Mesenchymal stem cell (in vitro differentiated cells and primary cell): ENCODE results near the gene MPPE1.

ENCODE experiments used
- DNase-seq: peaks from one replicate; pipeline ENCODE4 v3.0.0-alpha.2; 2013
- H2AFZ ChIP-seq: one replicate; pipeline ENCODE4 v1.6.1; 2013; ENCODE audit warnings: low read depth, mild to moderate bottlenecking, control low read depth, inconsistent platforms, low read length, moderate library complexity
- H2AK5ac ChIP-seq: 2 replicates; pipeline ENCODE4 v1.6.1; 2013; ENCODE audit warnings: low read length, moderate library complexity, mild to moderate bottlenecking, inconsistent platforms; ENCODE audit not compliant: severe bottlenecking
- H2BK120ac ChIP-seq: one replicate; pipeline ENCODE4 v1.6.1; 2013; ENCODE audit warnings: low read depth, mild to moderate bottlenecking, inconsistent platforms, low read length, moderate library complexity
- H2BK12ac ChIP-seq, 2 experiments: one replicate each; pipeline ENCODE4 v1.6.1; 2013; ENCODE audit warnings: inconsistent platforms in 2 of 2, low read length in 2 of 2, mild to moderate bottlenecking in 2 of 2, moderate library complexity in 2 of 2, control low read depth in 1 of 2
- H2BK15ac ChIP-seq: one replicate; pipeline ENCODE4 v1.6.1; 2013; ENCODE audit warnings: mild to moderate bottlenecking, low read depth, inconsistent platforms; ENCODE audit not compliant: poor library complexity, severe bottlenecking
- H2BK5ac ChIP-seq: 2 replicates; pipeline ENCODE4 v1.6.1; 2013; ENCODE audit warnings: low read depth, mild to moderate bottlenecking, low read length, control low read depth, inconsistent platforms; ENCODE audit not compliant: poor library complexity, severe bottlenecking
- H3K14ac ChIP-seq, 2 experiments: one replicate each; pipeline ENCODE4 v1.6.1; 2013; ENCODE audit warnings: inconsistent platforms in 2 of 2, low read length in 2 of 2, control low read depth in 1 of 2, mild to moderate bottlenecking in 1 of 2, moderate library complexity in 1 of 2
- H3K18ac ChIP-seq, 2 experiments: one replicate each; pipeline ENCODE4 v1.6.1; 2013; ENCODE audit warnings: inconsistent platforms in 2 of 2, low read length in 2 of 2, control low read depth in 1 of 2, low read depth in 1 of 2, mild to moderate bottlenecking in 1 of 2
- H3K23ac ChIP-seq, 2 experiments: one replicate each; pipeline ENCODE4 v1.6.1; 2013; ENCODE audit warnings: inconsistent platforms in 2 of 2, low read length in 2 of 2, mild to moderate bottlenecking in 2 of 2, moderate library complexity in 2 of 2, control low read depth in 1 of 2
- H3K27ac ChIP-seq: 2 replicates; pipeline ENCODE4 v1.5.1; 2013; ENCODE audit warnings: mild to moderate bottlenecking, moderate library complexity, low read length, control low read depth, inconsistent platforms; ENCODE audit not compliant: poor library complexity, severe bottlenecking
- H3K27me3 ChIP-seq, 2 experiments: 2 replicates each; pipeline versions ENCODE4 v1.6.1 to v1.7.0; 2013; ENCODE audit warnings: low read length in 2 of 2, mild to moderate bottlenecking in 2 of 2, moderate library complexity in 2 of 2, control low read depth in 1 of 2, inconsistent platforms in 1 of 2; ENCODE audit not compliant: control insufficient read depth in 1 of 2, insufficient read depth in 1 of 2
- H3K36me3 ChIP-seq, 2 experiments: 2 replicates each; pipeline versions ENCODE4 v1.6.1 to v1.7.0; 2013; ENCODE audit warnings: low read length in 2 of 2, control low read depth in 1 of 2, inconsistent platforms in 1 of 2, low read depth in 1 of 2, mild to moderate bottlenecking in 1 of 2; ENCODE audit not compliant: insufficient read depth in 2 of 2, control insufficient read depth in 1 of 2
- H3K4ac ChIP-seq, 2 experiments: one replicate each; pipeline ENCODE4 v1.6.1; 2013; ENCODE audit warnings: inconsistent platforms in 2 of 2, low read length in 2 of 2, mild to moderate bottlenecking in 2 of 2, moderate library complexity in 2 of 2, control low read depth in 1 of 2, low read depth in 1 of 2
- H3K4me1 ChIP-seq: 2 replicates; pipeline ENCODE4 v1.6.1; 2013; ENCODE audit warnings: low read depth, low read length, control low read depth; ENCODE audit not compliant: control insufficient read depth, insufficient read depth
- H3K4me2 ChIP-seq: 2 replicates; pipeline ENCODE4 v1.6.1; 2013; ENCODE audit warnings: low read length, mild to moderate bottlenecking, inconsistent platforms; ENCODE audit not compliant: poor library complexity, severe bottlenecking
- H3K4me3 ChIP-seq, 2 experiments: 2 replicates each; pipeline versions ENCODE4 v1.5.1 to v1.7.0; 2013; ENCODE audit warnings: low read length in 2 of 2, mild to moderate bottlenecking in 2 of 2, control low read depth in 1 of 2, low read depth in 1 of 2; ENCODE audit not compliant: insufficient read depth in 1 of 2
- H3K79me1 ChIP-seq: replicated peaks from 2 replicates; pipeline ENCODE4 v1.6.1; 2013; ENCODE audit warnings: mild to moderate bottlenecking, control low read depth, low read length, inconsistent platforms; ENCODE audit not compliant: poor library complexity, severe bottlenecking
- H3K9ac ChIP-seq: 2 replicates; pipeline ENCODE4 v1.7.0; 2013; ENCODE audit warnings: mild to moderate bottlenecking, low read length, moderate library complexity
- H3K9me3 ChIP-seq: 2 replicates; pipeline ENCODE4 v1.7.0; 2013; ENCODE audit warnings: mild to moderate bottlenecking, low read length; ENCODE audit not compliant: control insufficient read depth
- H4K8ac ChIP-seq: one replicate; pipeline ENCODE4 v1.6.1; 2013; ENCODE audit warnings: inconsistent platforms, mild to moderate bottlenecking, low read length, moderate library complexity
- H4K91ac ChIP-seq: one replicate; pipeline ENCODE4 v1.6.1; 2013; ENCODE audit warnings: mild to moderate bottlenecking, low read length, inconsistent platforms
- WGBS: methylation state at CpG from one replicate; pipeline ENCODE4 v1.1.7; 2013; ENCODE audit warnings: mixed read lengths; 5-methylcytosine and 5-hydroxymethylcytosine counted together

MPPE1 gene

GRCh38 chr18:11948852-11949523, 40.9 kb upstream of the MPPE1 start:
- Histone ChIP-seq H3K9ac (no peak overlapping the region), H2AK5ac (no peak overlapping the region), H2BK5ac (no peak overlapping the region), H3K27me3 (no peaks in the 10 kb centered on the region), H2BK15ac (no peak overlapping the region), H2AFZ (no peak overlapping the region), H3K27ac (peak overlapping the region; percentile 68), H3K14ac (no peak overlapping the region), H4K8ac (no peak overlapping the region), H2BK12ac (peak overlapping the region in 1 of 2 experiments; percentile 59), H3K36me3 (no peaks in the 10 kb centered on the region), H3K4ac (no peak overlapping the region), H3K9me3 (no peaks in the 10 kb centered on the region), H3K4me2 (no peak overlapping the region), H3K23ac (no peak overlapping the region), H3K4me1 (peaks cover 21% of the 10 kb centered on the region), H3K4me3 (no peak overlapping the region), H3K18ac (no peak overlapping the region), H4K91ac (no peak overlapping the region), H2BK120ac (no peak overlapping the region), H3K79me1 (no peaks in the 10 kb centered on the region)
- DNase-seq, result peak; percentile 51
- WGBS, result 9% methylated on average over 5 of the region's 6 CpGs

- Histone ChIP-seq H3K4ac (peak overlapping the region; percentile 84 to 93), H3K4me3 (peak overlapping the region in 1 of 2 experiments; percentile 72), H2AK5ac (peak overlapping the region; percentile 92), H3K27ac (peak overlapping the region; percentile 83), H3K9me3 (no peaks in the 10 kb centered on the region), H3K18ac (peak overlapping the region; percentile 95), H3K79me1 (no peaks in the 10 kb centered on the region), H2BK15ac (peak overlapping the region; percentile 99), H3K9ac (peak overlapping the region; percentile 94), H4K8ac (peak overlapping the region; percentile 99), H3K27me3 (no peaks in the 10 kb centered on the region), H2BK12ac (peak overlapping the region; percentile 51 to 94), H3K4me2 (peak overlapping the region; percentile 47), H3K14ac (peak overlapping the region; percentile 44 to 62), H2AFZ (peak overlapping the region; percentile 55), H4K91ac (peak overlapping the region; percentile 99), H3K23ac (no peak overlapping the region), H3K4me1 (peaks cover 21% of the 10 kb centered on the region), H3K36me3 (no peaks in the 10 kb centered on the region), H2BK120ac (peak overlapping the region; percentile 97), H2BK5ac (peak overlapping the region; percentile 97)
- 11% methylated on average over 50 of the region's 55 CpGs for WGBS
- DNase-seq, result peak; percentile 98
Observed at GRCh38 chr18:11947214-11948191, 39.4 kb upstream of the MPPE1 start.

GRCh38 chr18:11946756-11947155, 38.6 kb upstream of the MPPE1 start:
- no peak overlapping the region for H2AK5ac ChIP-seq
- H3K14ac ChIP-seq, result no peak overlapping the region
- no peaks in the 10 kb centered on the region for H3K79me1 ChIP-seq
- no peak overlapping the region for H4K91ac ChIP-seq
- no peaks in the 10 kb centered on the region for H3K36me3 ChIP-seq
- no peak overlapping the region for H3K4ac ChIP-seq
- peak overlapping the region; percentile 88 to 96 for H2BK12ac ChIP-seq
- no peak overlapping the region for H3K23ac ChIP-seq
- no peak overlapping the region for H4K8ac ChIP-seq
- H2BK15ac ChIP-seq, result no peak overlapping the region
- no peak overlapping the region for H2AFZ ChIP-seq
- H3K4me2 ChIP-seq, result no peak overlapping the region
- H2BK5ac ChIP-seq, result peak overlapping the region; percentile 35
- H3K4me3 ChIP-seq, result peak overlapping the region in 1 of 2 experiments; percentile 72
- H3K27me3 ChIP-seq, result no peaks in the 10 kb centered on the region
- 33% methylated on average over 2 of the region's 3 CpGs for whole genome bisulfite sequencing
- DNase-seq, result peak; percentile 70
- H3K18ac ChIP-seq, result peak overlapping the region; percentile 63 to 64
- no peak overlapping the region for H2BK120ac ChIP-seq
- H3K27ac ChIP-seq, result peak overlapping the region; percentile 72
- peaks cover 20% of the 10 kb centered on the region for H3K4me1 ChIP-seq
- H3K9ac ChIP-seq, result peak overlapping the region; percentile 94
- no peaks in the 10 kb centered on the region for H3K9me3 ChIP-seq
